GM18498 (cell line): ENCODE measurements around the gene PLA2G4C.
"Not testable (repeated sequence)": the region's sequence is repeated elsewhere in the genome, so short reads cannot be mapped to it uniquely, and the experiment has no call there.

Source experiments
- ATAC-seq: cut with Tn5 transposase; IDR thresholded peaks from one replicate; pipeline ENCODE4 v1.9.1; 2021; ENCODE audit warnings: mild to moderate bottlenecking, moderate library complexity; ENCODE audit not compliant: unreplicated experiment

The PLA2G4C gene

GRCh38 chr19:48111280-48111679 is 663 bp upstream of the PLA2G4C start:
- ATAC-seq = no peak

- ATAC-seq = no peak
Observed at GRCh38 chr19:48108997-48109782, 1.4 kb downstream of the PLA2G4C start.

- ATAC-seq = no peak
Observed at GRCh38 chr19:48103922-48104321, 6.7 kb downstream of the PLA2G4C start.

- no peak for ATAC-seq
Observed at GRCh38 chr19:48102870-48103751, 7.5 kb downstream of the PLA2G4C start.

- no peak for ATAC-seq
Observed at GRCh38 chr19:48095612-48096175, 14.9 kb downstream of the PLA2G4C start.

GRCh38 chr19:48094855-48095203 is 15.8 kb downstream of the PLA2G4C start:
- ATAC-seq = no peak

GRCh38 chr19:48094129-48094854 is 16.3 kb downstream of the PLA2G4C start:
- no peak for ATAC-seq

- not testable (repeated sequence) for ATAC-seq
Observed at GRCh38 chr19:48091111-48091718, 19.4 kb downstream of the PLA2G4C start.

GRCh38 chr19:48090281-48090802 is 20.3 kb downstream of the PLA2G4C start:
- ATAC-seq = no peak

- ATAC-seq = not testable (repeated sequence)
Observed at GRCh38 chr19:48088991-48089390, 21.6 kb downstream of the PLA2G4C start.

- no peak for ATAC-seq
Observed at GRCh38 chr19:48085904-48086864, 24.4 kb downstream of the PLA2G4C start.

GRCh38 chr19:48085076-48085475 is 25.5 kb downstream of the PLA2G4C start:
- no peak for ATAC-seq

GRCh38 chr19:48081106-48081505 is 29.5 kb downstream of the PLA2G4C start:
- no peak for ATAC-seq

- ATAC-seq = not testable (repeated sequence)
Observed at GRCh38 chr19:48070177-48070769, 40.3 kb downstream of the PLA2G4C start.

GRCh38 chr19:48069435-48069834 is 41.2 kb downstream of the PLA2G4C start:
- ATAC-seq = no peak

GRCh38 chr19:48064509-48064908 is 46.1 kb downstream of the PLA2G4C start:
- ATAC-seq = no peak

- ATAC-seq = no peak
Observed at GRCh38 chr19:48061401-48062344, 48.9 kb downstream of the PLA2G4C start.

GRCh38 chr19:48060381-48060780 is 50.2 kb downstream of the PLA2G4C start:
- ATAC-seq = no peak
